COLO829 (cell line): ENCODE data around the gene PSMD1.
"Not testable (repeated sequence)": the region's sequence is repeated elsewhere in the genome, so short reads cannot be mapped to it uniquely, and the experiment has no call there.

Experiments
- DNase-seq: peaks from one replicate; pipeline ENCODE4 v3.0.0; 2012; ENCODE audit warnings: low spot score

Gene PSMD1

GRCh38 chr2:231117148-231117547 is 60.5 kb downstream of the PSMD1 start:
- no peak for DNase-seq

GRCh38 chr2:231117922-231118613 is 61.4 kb downstream of the PSMD1 start:
- no peak for DNase-seq

DNA sequence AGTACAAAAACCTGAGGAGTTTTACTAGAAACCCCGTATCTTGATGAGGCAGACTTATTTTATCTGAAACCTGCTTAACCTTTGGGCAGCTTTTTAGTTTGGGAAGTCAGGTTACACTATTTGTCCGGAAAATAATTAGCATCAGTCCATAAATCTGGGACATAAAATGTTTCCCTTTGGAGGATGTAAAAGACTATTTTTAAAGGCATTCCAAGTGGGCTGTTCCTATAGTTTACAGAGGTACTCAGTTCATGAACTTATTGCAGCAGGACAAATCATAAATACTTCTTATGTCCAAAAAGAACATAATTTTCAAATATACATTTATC is 61.9 kb downstream of the PSMD1 start:
- DNase-seq = no peak

DNA sequence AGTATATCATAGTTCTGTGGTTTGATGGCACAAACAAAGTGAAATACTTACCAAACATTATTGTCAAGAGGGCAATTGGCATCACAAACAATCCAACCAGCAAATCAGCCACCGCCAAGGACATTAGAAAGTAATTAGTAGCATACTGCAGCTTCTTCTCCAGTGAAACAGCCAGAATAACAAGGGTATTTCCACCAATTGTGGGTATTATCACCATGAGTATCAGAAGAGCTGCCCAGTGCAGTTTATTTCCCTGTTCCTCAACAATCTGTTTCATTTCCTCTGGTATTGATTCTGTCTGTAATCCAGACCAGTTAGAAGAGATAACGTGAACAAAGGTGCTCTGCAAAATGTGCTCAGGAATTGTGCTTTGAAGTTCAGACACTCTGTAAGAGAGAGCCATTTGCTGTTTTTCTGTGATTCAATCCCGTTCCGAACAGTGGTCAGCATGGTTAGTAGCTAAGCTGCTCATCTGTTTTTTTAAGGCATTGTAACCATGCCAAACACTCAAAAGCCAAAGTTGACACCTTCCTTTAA is 66.8 kb downstream of the PSMD1 start:
- DNase-seq = no peak

DNA sequence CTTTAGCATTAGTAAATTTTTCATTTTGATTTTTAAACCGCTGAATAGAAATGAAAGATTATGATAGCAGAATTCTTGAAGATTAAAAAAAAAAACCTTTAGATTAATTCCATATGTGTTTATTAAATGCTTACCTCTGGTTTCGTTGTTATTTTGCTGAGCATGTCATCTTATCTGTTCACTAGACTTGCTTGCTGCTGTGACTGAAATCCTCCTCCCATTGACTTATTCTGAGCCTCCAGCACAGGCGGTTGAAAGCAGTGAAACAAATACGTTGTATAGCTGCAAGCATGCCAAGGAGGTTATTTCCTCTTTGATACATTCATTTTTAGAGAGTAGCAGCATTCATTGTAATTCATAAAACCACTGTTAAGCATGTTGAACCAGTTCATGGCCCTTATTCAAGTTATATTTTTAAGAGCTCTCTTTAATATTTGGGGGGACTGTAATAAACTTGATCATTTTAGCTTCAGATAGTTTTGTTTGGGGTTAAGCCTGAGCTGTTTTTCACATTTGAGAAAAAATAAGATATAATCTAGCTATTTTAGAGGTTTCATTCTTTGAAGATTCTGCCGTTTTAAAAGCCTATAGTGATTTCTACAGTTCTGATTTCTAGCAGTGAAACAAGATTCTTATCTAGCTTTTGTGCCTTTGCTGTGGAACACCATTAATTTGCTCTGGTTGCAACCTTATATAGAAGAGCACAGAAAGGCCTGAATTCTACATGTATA is 68.3 kb downstream of the PSMD1 start, which contains the start of gene HTR2B:
TSS of gene HTR2B (minus strand) at position 205 of the 731 bp plus-strand sequence. CDS start 1,278 bp downstream, outside the sequence.
- DNase-seq = peak; percentile 39

- no peak for DNase-seq
Observed at GRCh38 chr2:231126123-231126522, 69.5 kb downstream of the PSMD1 start.

DNA sequence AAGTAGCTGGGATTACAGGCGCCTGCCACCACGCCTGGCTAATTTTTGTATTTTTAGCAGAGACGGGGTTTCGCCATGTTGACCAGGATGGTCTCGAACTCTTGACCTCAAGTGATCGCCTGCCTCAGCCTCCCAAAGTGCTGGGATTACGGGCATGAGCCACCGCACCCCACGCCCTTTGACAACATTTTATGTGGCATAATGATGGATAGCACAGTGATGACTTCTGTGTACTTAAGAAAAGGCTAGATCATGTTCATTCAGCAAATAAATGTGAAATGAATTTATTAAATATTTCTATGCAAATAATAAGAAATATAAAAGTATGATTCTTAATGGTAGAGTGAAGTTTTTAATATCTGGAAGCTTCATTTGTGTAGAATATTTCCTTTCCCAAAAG is 70.8 kb downstream of the PSMD1 start:
- no peak for DNase-seq

DNA sequence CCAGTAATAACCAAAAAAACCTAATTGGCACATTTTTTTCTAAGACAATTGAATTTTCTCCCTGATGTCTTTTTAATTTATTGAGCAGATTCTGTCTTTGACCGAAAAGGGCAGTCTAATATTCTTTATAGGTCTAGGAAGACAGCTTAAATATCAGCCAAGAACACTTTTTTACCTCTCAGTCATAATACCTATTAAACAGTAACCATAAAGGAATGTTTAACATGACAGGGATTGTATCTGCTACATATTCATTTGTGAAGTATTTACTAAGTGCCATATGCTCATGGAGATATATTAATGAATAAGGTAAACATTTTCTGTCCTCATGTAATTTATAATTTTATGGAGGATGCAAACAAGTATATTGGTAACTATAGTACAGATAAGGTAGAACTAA is 71.3 kb downstream of the PSMD1 start:
- no peak for DNase-seq

- DNase-seq = no peak
Observed at GRCh38 chr2:231128541-231128940, 71.9 kb downstream of the PSMD1 start.

DNA sequence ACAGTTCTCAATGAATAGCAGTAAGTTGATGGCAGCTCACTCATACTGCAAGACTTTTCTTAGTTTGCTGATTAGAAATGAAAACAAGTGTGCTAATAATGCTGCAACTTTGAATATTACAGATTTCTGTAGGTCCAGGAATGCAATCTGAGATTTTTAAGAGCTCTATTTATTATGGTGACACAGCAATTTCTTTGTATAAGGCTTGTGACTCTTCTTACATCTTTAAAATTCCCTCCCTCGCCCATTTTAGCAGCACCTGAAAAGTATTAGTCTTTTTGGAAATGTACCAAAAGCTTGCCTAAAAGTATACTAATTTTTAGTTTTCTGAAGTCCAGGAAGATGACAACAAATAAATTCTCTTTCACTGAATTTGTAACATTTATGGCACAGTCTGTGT is 72.5 kb downstream of the PSMD1 start:
- DNase-seq = no peak

DNA sequence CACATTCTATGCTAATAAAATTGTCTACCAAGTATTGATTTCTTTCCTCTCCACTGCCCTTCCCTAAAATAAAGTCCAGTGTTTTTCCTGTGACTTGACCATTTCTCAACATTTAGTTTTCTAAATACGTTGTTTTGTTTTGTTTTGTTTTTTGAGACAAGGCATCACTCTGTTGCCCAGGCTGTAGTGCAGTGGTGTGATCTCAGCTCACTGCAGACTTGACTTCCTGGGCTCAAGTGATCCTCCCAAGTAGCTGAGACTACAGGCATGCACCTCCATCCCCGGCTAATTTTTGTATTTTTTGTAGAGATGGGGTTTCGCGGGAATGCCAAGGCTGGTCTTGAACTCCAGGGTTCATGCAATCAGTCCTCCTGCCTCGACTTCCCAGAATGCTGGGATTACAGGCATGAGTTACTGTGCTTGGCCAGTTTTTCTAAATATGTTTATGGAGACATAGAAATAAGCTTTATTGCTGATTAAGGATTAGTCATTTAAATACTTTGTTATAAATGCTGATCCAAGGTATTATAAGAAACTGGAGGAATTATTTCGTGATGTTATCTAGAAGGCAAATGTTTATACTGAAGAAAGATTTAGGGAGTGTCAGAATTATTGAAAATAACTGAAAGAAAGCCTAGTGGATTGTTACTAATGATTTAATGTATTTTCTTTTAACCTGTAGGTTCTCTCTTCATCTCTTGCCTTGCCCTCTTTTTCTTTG is 73.8 kb downstream of the PSMD1 start:
- DNase-seq = no peak

DNA sequence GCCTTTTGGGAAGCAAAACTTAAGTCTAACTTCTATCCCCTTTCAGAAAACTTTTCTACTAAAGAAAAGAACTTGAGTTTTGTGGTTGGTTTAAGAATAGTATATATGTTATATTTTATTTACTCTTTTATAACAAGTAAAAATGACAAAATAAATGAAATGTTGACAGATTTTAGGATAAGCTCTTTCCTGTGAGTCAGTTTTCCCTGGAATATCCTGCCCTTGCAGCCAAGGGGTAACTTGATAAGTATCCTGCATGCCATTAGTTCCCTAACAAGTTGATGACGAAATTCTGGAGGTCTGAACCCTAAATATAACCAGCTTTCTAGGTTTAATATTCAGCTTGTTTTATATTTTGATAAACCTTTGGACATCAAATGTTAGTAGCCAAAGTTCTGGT is 75.5 kb downstream of the PSMD1 start:
- DNase-seq = no peak

DNA sequence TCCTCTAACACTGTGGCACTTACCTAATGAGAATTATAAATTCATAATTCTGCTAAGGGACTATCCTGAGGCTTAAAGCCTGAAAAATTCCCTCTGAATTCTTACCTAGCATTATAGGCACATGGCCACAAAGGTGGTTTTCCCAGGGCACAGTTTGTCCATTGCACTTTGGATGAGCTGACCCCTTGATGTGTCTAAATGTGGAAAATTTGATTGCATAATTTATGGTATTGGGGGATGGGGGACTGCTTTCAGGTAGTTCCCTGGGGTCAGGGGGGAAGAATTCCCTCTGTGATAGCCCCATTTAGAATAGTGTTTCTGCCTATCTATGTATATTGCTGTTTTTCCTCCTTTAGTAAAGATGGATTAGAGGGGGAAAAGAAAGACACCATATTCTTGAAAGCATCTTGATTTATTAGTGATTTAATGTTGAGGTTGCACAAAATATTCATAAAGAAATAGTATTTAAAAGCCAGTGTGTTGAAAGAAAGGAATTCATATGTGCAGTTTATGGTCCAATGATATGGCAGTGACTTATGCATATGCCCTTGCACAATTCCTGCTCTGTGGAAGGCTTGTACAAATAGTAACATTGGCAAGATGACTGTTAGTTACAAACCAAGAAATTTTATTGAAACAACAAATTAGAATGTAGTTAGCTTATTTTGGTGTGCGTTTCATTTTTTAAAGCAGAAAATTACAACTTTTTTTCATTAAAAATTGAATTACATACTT is 76.9 kb downstream of the PSMD1 start:
- no peak for DNase-seq

- no peak for DNase-seq
Observed at GRCh38 chr2:231134910-231135655, 78.4 kb downstream of the PSMD1 start.

DNA sequence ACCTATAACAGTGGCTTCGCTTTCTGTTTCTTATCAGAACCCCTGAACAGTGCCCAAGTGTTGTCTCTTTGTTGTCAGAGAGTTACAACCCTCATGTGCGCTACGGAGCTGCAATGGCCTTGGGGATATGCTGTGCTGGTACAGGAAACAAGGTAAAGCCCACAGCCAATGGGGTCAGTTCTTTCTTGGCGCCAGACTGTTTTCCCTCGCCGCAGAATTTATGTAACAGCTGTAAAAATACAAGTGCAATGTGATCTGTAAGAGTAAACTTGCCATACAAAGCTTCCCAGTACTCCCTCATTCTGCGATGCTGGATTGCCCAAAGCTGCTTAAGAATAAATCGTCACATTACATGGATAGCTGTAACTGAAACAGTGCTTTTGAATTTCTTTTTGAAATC is 82.0 kb downstream of the PSMD1 start:
- DNase-seq = no peak

DNA sequence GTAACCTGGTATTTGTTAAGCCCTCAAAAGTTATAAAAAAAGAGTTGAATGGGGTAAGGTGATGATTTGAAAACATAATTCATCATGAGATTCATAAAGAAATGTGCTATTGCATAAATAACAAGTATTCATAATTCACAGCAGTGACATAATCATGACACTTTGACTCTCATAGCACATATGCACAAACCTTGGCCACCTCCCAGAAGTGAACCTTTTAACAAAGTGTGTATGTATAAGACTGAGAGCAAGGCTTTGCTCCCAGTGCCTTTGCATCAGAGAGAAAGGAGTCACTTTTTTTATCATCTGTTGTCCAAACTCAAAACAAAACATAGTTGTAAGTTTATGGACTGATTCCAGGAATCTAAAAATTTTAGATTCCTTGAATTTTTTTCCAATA is 83.1 kb downstream of the PSMD1 start:
- no peak for DNase-seq

- not testable (repeated sequence) for DNase-seq
Observed at GRCh38 chr2:231140808-231141207, 84.1 kb downstream of the PSMD1 start.

- no peak for DNase-seq
Observed at GRCh38 chr2:231144896-231145295, 88.2 kb downstream of the PSMD1 start.

- DNase-seq = no peak
Observed at GRCh38 chr2:231146665-231147064, 90.0 kb downstream of the PSMD1 start.

- no peak for DNase-seq
Observed at GRCh38 chr2:231152800-231153557, 96.3 kb downstream of the PSMD1 start.

DNA sequence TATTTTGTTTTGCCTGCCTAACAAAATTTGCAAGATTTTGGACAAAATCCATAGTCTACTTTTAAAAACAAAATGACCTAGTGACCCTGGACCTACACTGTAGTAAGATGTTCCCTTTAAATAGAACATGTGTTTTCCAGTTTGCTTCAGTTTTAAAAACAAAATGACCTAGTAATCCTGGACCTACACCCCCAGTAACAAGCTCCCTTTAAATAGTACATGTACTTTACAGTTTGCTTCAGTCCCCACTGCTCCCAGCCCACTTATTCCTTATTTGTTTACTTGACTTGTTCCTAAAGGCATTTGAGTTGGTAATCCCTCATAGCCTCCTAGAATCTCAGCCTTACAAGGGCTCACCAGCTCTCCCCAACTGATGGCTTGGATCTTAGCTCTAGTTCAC is 102.6 kb downstream of the PSMD1 start:
- no peak for DNase-seq
